ENCODE data around the gene GCAT. TPM values are rescaled to one million over a fixed set of nuclear protein-coding genes. Genes with fewer than 3 reads are reported as not detected.

Gene GCAT
- polyA plus RNA-seq, 1 donor from 2014 or later: 13.0 TPM

- H3K79me2 ChIP-seq (replicated peaks; ENCODE audit: insufficient read depth, low read length): no peaks in the 10 kb centered on the region
- peaks cover 3% of the 10 kb centered on the region for H3F3A ChIP-seq (ENCODE audit: insufficient read depth, low read length, poor library complexity, severe bottlenecking)
- H3K9me3 ChIP-seq (ENCODE audit: low read length): no peaks in the 10 kb centered on the region
- H3K27me3 ChIP-seq (ENCODE audit: insufficient read depth, low read depth, low read length): peaks cover 27% of the 10 kb centered on the region
- no peaks in the 10 kb centered on the region for H4K20me1 ChIP-seq (ENCODE audit: insufficient read depth)
- no peaks in the 10 kb centered on the region for H3K9me2 ChIP-seq (ENCODE audit: insufficient read depth, low read length)
- no peak overlapping the region for H3K9ac ChIP-seq (ENCODE audit: low read length)
- H3K4me2 ChIP-seq (ENCODE audit: low read length): no peak overlapping the region
- no peak overlapping the region for H2AFZ ChIP-seq (ENCODE audit: low read depth, low read length)
- TF ChIP-seq, protein P1, sequence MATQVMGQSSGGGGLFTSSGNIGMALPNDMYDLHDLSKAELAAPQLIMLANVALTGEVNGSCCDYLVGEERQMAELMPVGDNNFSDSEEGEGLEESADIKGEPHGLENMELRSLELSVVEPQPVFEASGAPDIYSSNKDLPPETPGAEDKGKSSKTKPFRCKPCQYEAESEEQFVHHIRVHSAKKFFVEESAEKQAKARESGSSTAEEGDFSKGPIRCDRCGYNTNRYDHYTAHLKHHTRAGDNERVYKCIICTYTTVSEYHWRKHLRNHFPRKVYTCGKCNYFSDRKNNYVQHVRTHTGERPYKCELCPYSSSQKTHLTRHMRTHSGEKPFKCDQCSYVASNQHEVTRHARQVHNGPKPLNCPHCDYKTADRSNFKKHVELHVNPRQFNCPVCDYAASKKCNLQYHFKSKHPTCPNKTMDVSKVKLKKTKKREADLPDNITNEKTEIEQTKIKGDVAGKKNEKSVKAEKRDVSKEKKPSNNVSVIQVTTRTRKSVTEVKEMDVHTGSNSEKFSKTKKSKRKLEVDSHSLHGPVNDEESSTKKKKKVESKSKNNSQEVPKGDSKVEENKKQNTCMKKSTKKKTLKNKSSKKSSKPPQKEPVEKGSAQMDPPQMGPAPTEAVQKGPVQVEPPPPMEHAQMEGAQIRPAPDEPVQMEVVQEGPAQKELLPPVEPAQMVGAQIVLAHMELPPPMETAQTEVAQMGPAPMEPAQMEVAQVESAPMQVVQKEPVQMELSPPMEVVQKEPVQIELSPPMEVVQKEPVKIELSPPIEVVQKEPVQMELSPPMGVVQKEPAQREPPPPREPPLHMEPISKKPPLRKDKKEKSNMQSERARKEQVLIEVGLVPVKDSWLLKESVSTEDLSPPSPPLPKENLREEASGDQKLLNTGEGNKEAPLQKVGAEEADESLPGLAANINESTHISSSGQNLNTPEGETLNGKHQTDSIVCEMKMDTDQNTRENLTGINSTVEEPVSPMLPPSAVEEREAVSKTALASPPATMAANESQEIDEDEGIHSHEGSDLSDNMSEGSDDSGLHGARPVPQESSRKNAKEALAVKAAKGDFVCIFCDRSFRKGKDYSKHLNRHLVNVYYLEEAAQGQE (IDR thresholded peaks at IDR 0.05; ENCODE audit: borderline replicate concordance): no peak
- TF ChIP-seq RAD21 (conservative IDR thresholded peaks at IDR 0.05): no peak
- no peak for TF ChIP-seq EZH2 (IDR thresholded peaks at IDR 0.05; ENCODE audit: borderline replicate concordance, insufficient read depth, low read length, poor library complexity, severe bottlenecking)
- TF ChIP-seq POLR2AphosphoS5 (IDR thresholded peaks at IDR 0.05): no peak
- no peak for TF ChIP-seq SMC3 (conservative IDR thresholded peaks at IDR 0.05; ENCODE audit: poor library complexity)
- no peak for TF ChIP-seq TAF1 (IDR thresholded peaks at IDR 0.05; ENCODE audit: low read depth)
- no peak for TF ChIP-seq EP300 (conservative IDR thresholded peaks at IDR 0.05; ENCODE audit: poor library complexity, severe bottlenecking)
- no peak for TF ChIP-seq CTCF (IDR thresholded peaks at IDR 0.05; ENCODE audit: poor library complexity, severe bottlenecking)
- TF ChIP-seq MXI1 (conservative IDR thresholded peaks at IDR 0.05; ENCODE audit: poor library complexity, severe bottlenecking): no peak
- no peak overlapping the region for H3K27ac ChIP-seq (ENCODE audit: low read length)
- no peaks in the 10 kb centered on the region for H3K36me3 ChIP-seq (ENCODE audit: insufficient read depth, low read length)
- H3K4me3 ChIP-seq (ENCODE audit: low read length): no peak overlapping the region
Observed at GRCh38 chr22:37809672-37810333, 2.1 kb downstream of the GCAT start.

GRCh38 chr22:37811867-37812266 lies 4.1 kb downstream of the GCAT start:
- peaks cover 7% of the 10 kb centered on the region for H3K27me3 ChIP-seq (ENCODE audit: insufficient read depth, low read depth, low read length)
- H3F3A ChIP-seq (ENCODE audit: insufficient read depth, low read length, poor library complexity, severe bottlenecking): peaks cover 3% of the 10 kb centered on the region
- no peak overlapping the region for H3K27ac ChIP-seq (ENCODE audit: low read length)
- H3K4me2 ChIP-seq (ENCODE audit: low read length): no peak overlapping the region
- TF ChIP-seq EP300 (conservative IDR thresholded peaks at IDR 0.05; ENCODE audit: poor library complexity, severe bottlenecking) (no peak), MXI1 (conservative IDR thresholded peaks at IDR 0.05; ENCODE audit: poor library complexity, severe bottlenecking) (no peak), TAF1 (IDR thresholded peaks at IDR 0.05; ENCODE audit: low read depth) (no peak), CTCF (IDR thresholded peaks at IDR 0.05; ENCODE audit: poor library complexity, severe bottlenecking) (no peak), EZH2 (IDR thresholded peaks at IDR 0.05; ENCODE audit: borderline replicate concordance, insufficient read depth, low read length, poor library complexity, severe bottlenecking) (no peak), RAD21 (conservative IDR thresholded peaks at IDR 0.05) (no peak), POLR2AphosphoS5 (IDR thresholded peaks at IDR 0.05) (no peak), SMC3 (conservative IDR thresholded peaks at IDR 0.05; ENCODE audit: poor library complexity) (no peak)
- TF ChIP-seq, protein P1 (IDR thresholded peaks at IDR 0.05; ENCODE audit: borderline replicate concordance): no peak
- H3K9ac ChIP-seq (ENCODE audit: low read length): no peak overlapping the region
- H3K79me2 ChIP-seq (replicated peaks; ENCODE audit: insufficient read depth, low read length): no peaks in the 10 kb centered on the region
- H4K20me1 ChIP-seq (ENCODE audit: insufficient read depth): no peaks in the 10 kb centered on the region
- no peak overlapping the region for H2AFZ ChIP-seq (ENCODE audit: low read depth, low read length)
- no peak overlapping the region for H3K4me3 ChIP-seq (ENCODE audit: low read length)
- no peaks in the 10 kb centered on the region for H3K36me3 ChIP-seq (ENCODE audit: insufficient read depth, low read length)
- no peaks in the 10 kb centered on the region for H3K9me2 ChIP-seq (ENCODE audit: insufficient read depth, low read length)
- no peaks in the 10 kb centered on the region for H3K9me3 ChIP-seq (ENCODE audit: low read length)

All from neural cell (in vitro differentiated cells).